Lower leg skin (tissue), 3 donors: Measurements from ENCODE around the gene TBC1D8.

Experiments
- CTCF ChIP-seq, 3 donors: fragments of 450-650 bp; IDR thresholded peaks; one replicate each; pipeline ENCODE4 v1.5.1; 2016; ENCODE audit warnings: antibody characterized with exemption in 3 of 3, mild to moderate bottlenecking in 3 of 3, moderate library complexity in 2 of 3
- POLR2A ChIP-seq, 2 donors: fragments of 450-650 bp; IDR thresholded peaks; one replicate each; pipeline ENCODE4 v1.6.1; 2016 to 2017; ENCODE audit warnings: antibody characterized with exemption in 2 of 2, mild to moderate bottlenecking in 1 of 2, moderate library complexity in 1 of 2

DNA sequence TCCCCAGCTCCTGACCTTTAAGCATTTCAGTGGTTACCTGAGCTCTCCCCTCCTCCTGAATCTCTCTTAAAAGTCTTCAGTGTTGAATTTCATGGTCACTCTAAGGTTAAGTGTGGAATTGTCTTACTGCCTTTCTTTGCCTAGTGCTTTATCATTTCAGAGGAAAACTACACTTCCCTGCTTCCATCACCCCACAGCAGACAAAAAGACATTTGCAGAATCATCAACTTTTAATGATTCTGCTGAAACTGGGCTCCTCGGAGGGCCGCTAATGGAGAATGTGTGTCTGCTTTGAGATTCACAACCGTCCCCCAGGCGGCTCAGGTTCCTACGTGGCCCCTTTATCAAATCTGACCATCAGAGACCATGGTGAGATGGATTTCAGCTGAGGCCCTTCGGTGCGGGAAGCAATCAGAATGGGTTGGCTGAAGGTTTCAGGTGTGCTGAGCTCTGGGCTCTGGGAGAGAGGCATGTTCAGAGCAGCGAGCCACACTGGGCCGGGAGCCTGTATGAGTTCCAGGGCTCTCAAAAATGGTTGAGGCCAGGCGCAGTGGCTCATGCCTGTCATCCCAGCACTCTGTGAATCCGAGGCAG, 41.9 kb upstream of the TBC1D8 start:
- TF ChIP-seq CTCF (IDR thresholded peaks at IDR 0.05) (no peak), POLR2A (IDR thresholded peaks at IDR 0.05) (no peak)
